HG02973 (cell line): ENCODE results near the gene TBC1D14.

Experiments
- ATAC-seq: cut with Tn5 transposase; IDR thresholded peaks from one replicate; pipeline ENCODE4 v1.9.1; 2021; ENCODE audit warnings: moderate library complexity; ENCODE audit not compliant: unreplicated experiment

Gene TBC1D14

DNA sequence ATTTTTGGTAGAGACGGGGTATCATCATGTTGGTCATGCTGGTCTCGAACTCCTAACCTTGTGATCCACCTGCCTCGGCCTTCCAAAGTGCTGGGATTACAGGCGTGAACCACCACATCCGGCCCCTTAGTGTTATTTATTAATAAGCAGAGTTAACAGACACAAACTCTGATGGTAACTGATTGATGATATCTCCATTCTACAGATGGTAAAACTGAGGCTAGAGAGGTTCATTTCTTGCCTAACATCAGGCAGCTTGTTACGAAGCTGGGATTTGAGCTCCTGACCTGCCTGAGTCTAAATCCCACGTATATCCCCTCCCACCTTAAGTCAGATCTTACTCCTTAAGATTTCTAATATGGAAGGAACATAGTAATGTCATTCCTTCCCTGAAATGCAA, 36.9 kb downstream of the TBC1D14 start:
- no peak for ATAC-seq

GRCh38 chr4:6948134-6948460, 38.5 kb downstream of the TBC1D14 start:
- no peak for ATAC-seq

DNA sequence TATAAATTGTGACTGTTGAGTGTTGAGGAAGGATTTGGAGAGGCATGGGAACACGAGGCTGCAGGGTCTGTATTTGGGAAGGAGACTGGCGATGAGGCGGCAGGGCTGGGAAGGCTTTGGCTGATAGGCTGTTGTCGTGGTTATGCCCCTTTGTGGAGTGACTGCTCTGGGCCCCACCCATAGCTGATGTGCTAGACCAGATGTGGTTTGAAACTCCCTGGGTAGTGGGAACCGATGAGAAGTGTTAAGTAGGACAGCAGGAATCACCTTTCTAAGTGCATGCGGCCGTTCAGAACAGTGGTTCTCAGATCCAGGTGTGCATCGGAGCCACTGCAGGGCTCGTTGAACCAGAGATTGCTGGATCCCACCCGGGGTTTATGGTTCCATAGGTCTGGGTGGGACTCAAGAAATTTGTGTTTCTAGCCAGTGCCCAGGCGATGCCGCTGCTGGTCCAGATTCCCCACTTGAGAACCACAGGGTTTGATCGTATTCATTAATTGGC, 42.3 kb downstream of the TBC1D14 start:
- ATAC-seq: no peak

DNA sequence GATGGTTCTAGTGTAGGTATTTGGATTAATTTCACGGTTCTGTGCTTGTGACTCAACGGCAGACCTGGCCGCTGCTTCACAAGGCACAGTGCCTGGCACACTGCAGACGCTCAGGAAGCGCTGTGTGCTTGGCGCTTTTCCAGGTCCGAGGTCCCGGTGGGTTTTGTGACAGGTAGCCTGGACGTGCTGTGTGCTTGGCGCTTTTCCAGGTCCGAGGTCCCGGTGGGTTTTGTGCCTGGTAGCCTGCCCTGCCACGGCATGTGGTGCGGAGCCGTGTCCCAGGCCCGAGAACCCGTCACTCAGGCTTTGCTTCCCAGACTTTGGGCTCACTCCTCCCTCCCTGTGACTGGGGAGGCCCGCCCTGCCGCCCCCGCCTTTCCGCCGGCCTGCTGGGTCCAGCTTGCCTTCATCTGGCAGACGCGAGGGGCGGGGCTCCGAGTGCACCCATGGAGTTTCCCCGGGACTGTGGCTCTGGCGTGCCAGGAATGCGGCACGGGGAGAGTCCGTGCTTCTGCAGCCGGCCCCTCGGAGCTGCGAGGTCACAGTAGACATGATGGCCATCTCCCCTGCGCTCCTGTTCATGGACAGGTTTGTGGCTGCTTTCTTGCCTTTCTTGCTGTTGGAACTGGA, 44.2 kb downstream of the TBC1D14 start:
- ATAC-seq: no peak

- ATAC-seq: no peak
These were observed 45.8 kb downstream of the TBC1D14 start for GRCh38 chr4:6955261-6955911.

GRCh38 chr4:6956087-6956433, 46.4 kb downstream of the TBC1D14 start:
- no peak for ATAC-seq

GRCh38 chr4:6956434-6957147, 47.0 kb downstream of the TBC1D14 start:
- ATAC-seq: no peak

DNA sequence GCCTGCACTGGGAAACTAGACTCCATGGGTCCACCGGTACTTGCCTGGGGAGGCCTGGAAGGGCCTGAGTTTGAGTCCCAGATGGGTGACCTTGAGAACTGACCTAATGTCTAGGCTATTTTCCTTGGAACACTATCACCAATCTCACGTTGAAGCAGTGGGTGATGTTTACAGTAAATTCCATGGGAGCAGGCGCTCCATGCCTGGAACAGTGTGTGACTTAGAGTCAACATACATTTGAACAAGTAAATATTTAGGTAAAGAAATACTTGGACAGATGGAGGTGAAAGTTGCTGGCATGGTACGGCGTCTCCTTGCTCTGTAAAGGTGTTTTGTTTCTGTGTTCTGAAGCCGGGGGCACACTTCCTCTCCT, 47.5 kb downstream of the TBC1D14 start:
- ATAC-seq: no peak

DNA sequence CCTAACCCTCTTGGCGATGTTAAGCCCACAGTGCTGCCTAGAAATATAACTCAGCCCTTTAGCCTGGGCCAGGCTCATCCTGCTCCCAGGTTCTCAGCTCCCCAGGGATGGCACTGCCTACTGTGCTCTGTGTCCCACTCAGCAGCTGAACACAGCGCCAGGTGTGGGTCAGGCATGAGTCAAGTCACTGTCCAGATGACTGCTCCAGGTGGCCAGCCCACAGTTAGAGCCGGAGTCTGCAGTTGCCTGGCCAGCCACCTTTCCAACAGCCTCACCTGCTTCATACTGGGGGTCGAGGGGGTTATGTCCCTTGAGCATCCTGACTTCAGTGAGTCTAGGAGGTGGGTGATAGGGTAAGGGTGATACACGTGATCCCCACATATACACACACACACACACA, 48.4 kb downstream of the TBC1D14 start:
- no peak for ATAC-seq

- no peak for ATAC-seq
These were observed 49.6 kb downstream of the TBC1D14 start for GRCh38 chr4:6959261-6959660.

GRCh38 chr4:6960154-6960553, 50.5 kb downstream of the TBC1D14 start:
- ATAC-seq: no peak

DNA sequence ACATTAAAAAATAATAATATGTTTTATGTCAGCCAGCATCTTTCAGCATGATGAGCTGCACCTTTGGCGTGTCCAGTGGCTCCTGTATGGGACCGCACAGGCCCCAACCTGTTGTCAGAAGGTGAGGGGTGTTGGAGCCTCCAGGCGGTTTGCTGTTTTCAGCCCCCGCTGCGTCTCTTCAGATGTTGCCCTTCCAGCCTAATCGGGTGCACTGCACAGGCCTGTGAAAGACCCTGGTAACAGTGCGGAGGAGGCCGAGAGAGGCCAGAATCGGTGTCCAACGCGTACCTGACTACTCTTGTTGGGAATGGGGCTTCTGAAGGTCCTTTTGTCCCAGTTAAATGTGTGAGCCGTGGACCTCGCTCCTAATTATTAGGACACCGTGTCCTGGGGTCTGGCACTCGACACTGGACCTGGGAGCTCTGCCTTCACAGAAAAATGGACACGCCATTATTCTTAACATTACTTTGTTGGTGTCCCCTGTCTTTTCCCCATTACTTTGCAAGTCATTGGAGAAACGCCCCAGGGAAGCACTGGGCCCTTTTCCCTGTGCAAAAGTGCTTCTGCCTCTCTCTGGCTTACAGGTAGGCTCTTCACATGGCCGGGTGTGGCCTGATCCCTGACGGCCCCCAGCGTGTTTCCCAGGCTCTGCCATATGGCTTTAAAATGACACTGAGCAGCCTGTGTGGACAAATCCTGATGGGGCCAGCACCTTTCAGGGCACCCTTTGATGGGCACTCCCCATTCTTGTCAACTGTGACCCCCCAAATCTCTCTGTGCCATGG, 51.2 kb downstream of the TBC1D14 start:
- no peak for ATAC-seq

- no peak for ATAC-seq
These were observed 52.0 kb downstream of the TBC1D14 start for GRCh38 chr4:6961496-6962210.

DNA sequence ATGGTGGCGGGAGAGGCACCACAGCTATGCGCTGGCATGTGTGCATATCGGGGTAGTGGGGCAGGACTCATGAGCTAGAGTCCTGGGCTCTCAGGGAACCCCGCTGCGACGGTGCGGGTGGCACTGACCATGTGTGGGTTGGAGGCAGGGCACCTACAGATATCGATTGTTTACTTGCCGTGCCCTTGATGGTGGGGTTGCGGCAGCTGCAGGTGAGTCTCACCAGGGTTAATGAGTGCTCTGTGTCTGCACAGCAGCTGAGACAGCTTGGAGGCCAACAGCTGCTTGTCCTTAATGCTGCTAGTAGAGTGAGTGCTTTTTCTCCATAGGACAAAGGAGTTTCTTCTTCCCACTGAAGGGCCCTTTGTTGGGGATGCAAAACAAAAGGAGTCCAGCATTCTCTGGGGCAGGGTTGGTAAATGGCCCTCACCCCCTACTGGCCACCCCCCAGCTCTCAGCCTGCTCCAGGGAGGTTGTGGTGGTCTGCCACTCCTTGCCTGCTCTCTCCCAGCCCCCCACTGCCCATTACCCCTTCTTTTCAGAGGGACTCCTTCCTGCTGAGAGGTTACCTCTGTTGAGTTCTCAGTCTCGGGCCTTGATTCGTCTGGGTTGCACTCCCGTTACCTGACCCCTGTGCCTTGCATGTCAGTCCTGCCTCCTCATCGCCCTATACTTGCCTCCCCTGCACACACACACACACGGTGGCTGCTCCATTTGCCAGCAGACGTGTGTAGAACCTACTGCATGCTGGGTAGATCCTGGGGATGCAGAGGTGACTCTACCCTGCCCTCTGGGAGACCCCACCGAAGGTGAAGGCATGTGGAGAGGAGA, 52.8 kb downstream of the TBC1D14 start:
- ATAC-seq: no peak

DNA sequence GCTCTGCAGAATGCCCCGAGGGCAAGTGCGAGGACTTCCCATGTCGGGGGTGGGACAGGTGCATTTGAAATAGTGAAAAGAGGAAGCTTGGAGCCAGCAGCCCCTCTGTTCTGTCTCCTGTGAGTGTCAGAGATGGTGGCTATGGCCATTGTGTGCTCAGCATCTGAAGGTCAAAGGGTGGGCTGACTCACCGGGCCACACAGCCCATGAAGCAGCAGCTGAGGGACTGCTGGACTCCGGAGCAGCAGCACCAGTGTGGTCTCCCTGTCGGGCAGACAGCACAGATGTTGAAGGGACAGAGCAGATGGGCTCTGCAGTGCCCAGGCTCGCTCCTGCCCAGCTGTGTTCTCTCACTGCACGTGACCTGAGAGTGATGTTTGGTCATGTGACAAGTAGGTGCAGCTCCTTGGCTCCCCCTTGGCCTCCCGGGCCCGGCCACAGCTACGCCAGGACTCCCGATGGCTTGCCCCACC, 53.5 kb downstream of the TBC1D14 start:
- ATAC-seq: no peak

DNA sequence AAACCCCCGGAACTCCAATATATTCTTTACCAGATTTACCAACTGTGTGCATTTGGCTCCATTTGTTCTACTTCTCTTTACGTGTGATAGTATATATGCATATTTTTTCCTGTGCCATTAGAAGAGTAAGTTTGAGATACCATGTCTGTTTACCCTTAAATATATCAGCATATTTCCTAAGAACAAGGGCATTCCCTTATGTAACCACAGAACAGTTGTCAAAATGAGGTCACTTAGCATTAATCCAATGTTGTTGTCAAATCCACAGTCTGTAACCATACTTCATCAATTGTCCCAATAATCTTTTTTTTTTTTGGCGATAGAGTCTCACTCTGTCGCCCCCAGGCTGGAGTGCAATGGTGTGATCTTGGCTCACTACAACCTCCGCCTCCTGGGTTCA, 55.2 kb downstream of the TBC1D14 start:
- ATAC-seq: no peak

DNA sequence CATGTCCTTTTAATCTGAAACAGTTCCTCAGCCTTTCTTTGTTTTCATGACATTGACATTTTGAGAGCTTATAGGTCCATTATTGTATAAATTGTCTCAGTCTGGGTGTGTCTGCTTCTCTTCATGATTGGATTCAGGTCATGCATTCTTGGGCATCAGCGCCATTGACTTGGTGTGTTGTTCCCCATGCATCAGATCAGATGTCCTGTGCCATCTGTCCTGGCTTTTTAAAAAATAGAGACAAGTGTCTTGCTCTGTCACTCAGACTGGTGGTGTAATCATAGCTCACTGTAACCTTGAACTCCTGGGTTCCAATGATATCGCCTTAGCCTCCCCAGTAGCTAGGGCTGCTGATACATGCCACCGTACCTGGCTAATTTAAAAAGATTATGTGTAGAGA, 55.7 kb downstream of the TBC1D14 start:
- no peak for ATAC-seq

DNA sequence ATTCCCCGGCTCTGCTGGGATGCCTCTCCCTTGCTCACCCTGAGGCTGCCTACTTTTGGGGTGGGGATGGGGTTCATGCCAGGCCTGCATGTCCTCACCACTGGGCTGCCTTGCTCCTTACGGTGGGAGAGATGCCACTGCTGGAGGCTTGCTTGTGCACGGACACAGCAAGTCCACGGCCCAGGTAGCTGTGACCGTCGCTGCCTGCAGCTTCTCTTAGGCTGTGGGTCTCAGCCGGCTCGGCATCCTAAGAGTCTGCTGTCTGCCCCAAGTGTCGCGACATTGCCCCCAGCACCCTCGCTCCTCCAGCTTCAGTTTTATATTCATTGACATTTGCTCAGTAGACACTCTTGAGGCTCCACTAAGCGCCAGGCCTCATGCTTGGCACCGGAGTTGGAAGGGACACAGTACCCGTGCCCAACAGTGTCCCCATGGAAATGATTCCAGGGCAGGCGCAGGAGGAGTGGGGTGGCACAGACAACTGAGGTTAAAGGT, 58.3 kb downstream of the TBC1D14 start:
- ATAC-seq: no peak

- ATAC-seq: no peak
These were observed 58.9 kb downstream of the TBC1D14 start for GRCh38 chr4:6968496-6968895.
